WTC11 (cell line): Measurements from ENCODE around the gene NOTCH4.

Experiments
- CTCF ChIP-seq: fragments of 200-600 bp; IDR thresholded peaks from 2 replicates; pipeline ENCODE4 v1.8.0; 2022; ENCODE audit warnings: antibody characterized with exemption
- E2F1 ChIP-seq: sonication (generic); formaldehyde crosslinking; IDR thresholded peaks from 2 replicates; pipeline ENCODE4 v1.8.0; 2022; ENCODE audit warnings: mild to moderate bottlenecking, missing genetic modification reagents
- IRF2 ChIP-seq: sonication (generic); formaldehyde crosslinking; IDR thresholded peaks from 2 replicates; pipeline ENCODE4 v1.8.0; 2022; ENCODE audit warnings: low read depth, missing genetic modification reagents, borderline replicate concordance
- JUN ChIP-seq: sonication (generic); formaldehyde crosslinking; IDR thresholded peaks from 2 replicates; pipeline ENCODE4 v1.8.0; 2023; ENCODE audit warnings: mild to moderate bottlenecking, missing genetic modification reagents
- MYBL2 ChIP-seq: sonication (generic); formaldehyde crosslinking; IDR thresholded peaks from 2 replicates; pipeline ENCODE4 v1.8.1; 2023; ENCODE audit warnings: mild to moderate bottlenecking, moderate library complexity, missing genetic modification reagents
- PREB ChIP-seq: sonication (generic); formaldehyde crosslinking; IDR thresholded peaks from 2 replicates; pipeline ENCODE4 v1.8.1; 2022; ENCODE audit warnings: mild to moderate bottlenecking, missing genetic modification reagents, moderate library complexity, borderline replicate concordance
- USF1 ChIP-seq: sonication (generic); formaldehyde crosslinking; IDR thresholded peaks from 2 replicates; pipeline ENCODE4 v1.8.0; 2022; ENCODE audit warnings: mild to moderate bottlenecking, missing genetic modification reagents
- ZNF121 ChIP-seq: sonication (generic); formaldehyde crosslinking; IDR thresholded peaks from 2 replicates; pipeline ENCODE4 v1.8.0; 2023; ENCODE audit warnings: missing genetic modification reagents

- TF ChIP-seq CTCF: no peak
- no peak for TF ChIP-seq IRF2 (CRISPR knock-in tag)
- TF ChIP-seq JUN (CRISPR knock-in tag): no peak
- TF ChIP-seq E2F1 (CRISPR knock-in tag): no peak
- no peak for TF ChIP-seq MYBL2
- TF ChIP-seq USF1 (CRISPR knock-in tag): no peak
- no peak for TF ChIP-seq ZNF121 (CRISPR knock-in tag)
- no peak for TF ChIP-seq PREB (CRISPR knock-in tag)
Observed at GRCh38 chr6:32198866-32199265, 25.0 kb downstream of the NOTCH4 start.
